Measurements from ENCODE around the gene MAP2K5.

MAP2K5 gene

DNA sequence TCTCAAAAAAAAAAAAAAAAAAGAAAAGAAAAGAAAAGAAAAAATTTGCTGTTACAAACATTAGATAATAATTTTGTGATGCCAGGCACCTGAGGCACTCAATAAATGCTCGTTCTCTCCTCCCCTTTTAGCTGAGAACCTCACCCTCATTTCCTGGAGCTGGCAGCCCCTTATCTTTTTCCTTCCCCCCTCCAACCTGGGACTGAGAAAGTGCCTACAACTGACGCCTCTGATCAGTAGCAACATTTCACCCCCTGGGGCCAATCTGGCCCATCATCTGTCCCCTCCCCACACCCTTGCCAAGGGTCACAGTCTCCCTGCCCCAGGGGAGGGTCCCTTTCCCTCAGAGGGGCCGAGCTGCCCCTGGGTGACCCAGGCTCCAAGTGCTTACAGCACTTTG lies 309.9 kb downstream of the MAP2K5 start:
- no peak for DNase-seq (ENCODE audit: low read depth in 2 of 3, low spot score in 1 of 3)

DNA sequence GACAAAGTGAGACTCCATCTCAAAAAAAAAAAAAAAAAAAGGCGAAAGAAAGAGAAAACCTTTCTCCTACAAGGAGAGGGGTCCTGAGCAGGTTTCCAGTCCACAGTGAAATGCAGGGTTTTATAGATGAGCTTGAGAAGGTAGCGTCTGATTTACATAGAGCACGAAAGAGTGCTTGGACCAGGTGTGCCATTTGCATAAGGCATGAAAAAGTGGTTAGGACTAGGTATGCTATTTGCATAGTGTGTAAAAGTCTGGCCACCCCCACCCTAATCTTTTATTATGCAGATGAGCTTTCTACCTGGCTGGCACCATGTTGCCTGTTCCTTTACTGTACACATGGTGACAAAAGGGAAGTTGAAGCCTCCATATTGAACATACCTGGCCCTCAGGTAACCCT lies 311.0 kb downstream of the MAP2K5 start:
- no peak for DNase-seq (ENCODE audit: low read depth in 2 of 3, low spot score in 1 of 3)

DNA sequence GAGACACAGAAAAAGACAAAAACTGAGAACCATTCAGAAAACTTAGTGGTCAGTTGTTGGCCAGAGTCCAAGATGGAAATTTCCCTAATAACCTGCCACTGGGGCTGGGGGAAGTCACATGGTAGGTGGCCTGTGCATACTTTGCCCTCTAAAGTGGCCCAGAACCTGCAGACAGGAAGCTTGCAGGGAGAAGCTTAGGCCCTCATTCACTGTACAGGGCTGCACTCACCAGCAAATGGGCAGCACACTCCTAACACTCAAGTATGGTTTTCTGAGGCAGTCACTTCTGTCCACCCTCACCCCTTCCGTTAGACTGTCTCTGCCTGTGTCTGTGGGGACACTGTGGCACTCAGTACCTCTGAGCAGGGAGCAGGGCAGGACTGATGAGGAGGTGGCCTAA lies 311.9 kb downstream of the MAP2K5 start:
- no peak for DNase-seq (ENCODE audit: low read depth in 2 of 3, low spot score in 1 of 3)

DNA sequence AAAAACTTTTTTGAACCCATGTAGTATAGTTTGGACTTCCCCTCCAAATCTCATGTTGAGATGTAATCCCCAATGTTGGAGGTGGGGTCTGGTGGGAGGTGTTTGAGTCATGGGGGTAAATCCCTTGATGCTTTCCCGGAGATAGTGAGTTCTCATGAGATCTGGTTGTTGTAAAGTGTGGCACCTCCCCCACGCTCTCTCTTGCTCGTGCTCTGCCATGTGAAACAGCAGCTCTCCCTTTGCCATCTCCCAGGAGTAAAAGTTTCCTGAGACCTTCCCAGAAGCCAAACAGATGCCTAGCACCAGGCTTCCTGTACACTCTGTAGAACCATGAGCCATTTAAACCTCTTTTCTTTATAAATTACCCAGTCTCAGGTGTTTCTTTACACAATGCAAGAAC lies 313.3 kb downstream of the MAP2K5 start:
- no peak for DNase-seq (ENCODE audit: low read depth in 2 of 3, low spot score in 1 of 3)
